ENCODE results near the gene NEURL1B.

- TF ChIP-seq EZH2 (IDR thresholded peaks at IDR 0.05; ENCODE audit: borderline replicate concordance), result no peak
- no peak for TF ChIP-seq CTCF (IDR thresholded peaks at IDR 0.05; ENCODE audit: poor library complexity)
Observed at GRCh38 chr5:172680921-172681320, 39.9 kb downstream of the NEURL1B start.

Data from hepatocyte (in vitro differentiated cells).